CD14-positive monocyte (primary cell): ENCODE measurements around the gene CACNA1D. TPM values are rescaled to one million over a fixed set of nuclear protein-coding genes. Genes with fewer than 3 reads are reported as not detected.

ENCODE experiments used
- DNase-seq, 3 donors: peaks; one replicate each; pipeline ENCODE4 v3.0.0-alpha.2; 2011 to 2022
- H2AFZ ChIP-seq: 2 replicates; pipeline ENCODE4 v1.6.0; 2012; ENCODE audit warnings: mild to moderate bottlenecking, low read depth, low read length, inconsistent platforms; ENCODE audit not compliant: insufficient read depth, poor library complexity, severe bottlenecking
- H3K27ac ChIP-seq, 2 donors: 1 replicate in 1 of 2; 2 replicates in 1 of 2; pipeline ENCODE4 v1.5.1; 2012 to 2013; ENCODE audit warnings: low read length in 2 of 2, control low read depth in 1 of 2, inconsistent platforms in 1 of 2, low read depth in 1 of 2, mild to moderate bottlenecking in 1 of 2
- H3K27me3 ChIP-seq, 2 donors: one replicate each; pipeline versions ENCODE4 v1.6.0 to v1.6.1; 2011 to 2013; ENCODE audit warnings: low read length in 2 of 2; ENCODE audit not compliant: control insufficient read depth in 2 of 2, insufficient read depth in 2 of 2
- H3K36me3 ChIP-seq, 2 donors: replicated peaks in 1 of 2; 1 replicate in 1 of 2; 2 replicates in 1 of 2; pipeline versions ENCODE4 v1.5.1 to v1.6.1; 2012 to 2013; ENCODE audit warnings: low read length in 2 of 2, control low read depth in 1 of 2, inconsistent platforms in 1 of 2, mild to moderate bottlenecking in 1 of 2; ENCODE audit not compliant: insufficient read depth in 2 of 2, control insufficient read depth in 1 of 2
- H3K4me1 ChIP-seq, 2 donors: 1 replicate in 1 of 2; 2 replicates in 1 of 2; pipeline versions ENCODE4 v1.5.1 to v1.6.1; 2012 to 2013; ENCODE audit warnings: low read length in 2 of 2, control low read depth in 1 of 2, inconsistent platforms in 1 of 2, mild to moderate bottlenecking in 1 of 2, moderate library complexity in 1 of 2; ENCODE audit not compliant: insufficient read depth in 2 of 2, control insufficient read depth in 1 of 2
- H3K4me2 ChIP-seq: replicated peaks from 2 replicates; pipeline ENCODE3; 2012; ENCODE audit warnings: low read length, moderate library complexity, mild to moderate bottlenecking; ENCODE audit not compliant: poor library complexity, severe bottlenecking; ENCODE audit errors: extremely low read depth
- H3K4me3 ChIP-seq, 3 experiments: fragments of 200-600 bp in 1 of 3; sonication (generic) in 1 of 3; replicated peaks in 1 of 3; 1 replicate in 2 of 3; 2 replicates in 1 of 3; pipeline ENCODE4 v1.5.1; 2011 to 2013; ENCODE audit warnings: low read length in 3 of 3, mild to moderate bottlenecking in 3 of 3, control low read depth in 2 of 3, low read depth in 2 of 3, inconsistent platforms in 1 of 3, moderate library complexity in 1 of 3
- H3K79me2 ChIP-seq: 2 replicates; pipeline ENCODE4 v1.6.0; 2012; ENCODE audit warnings: mild to moderate bottlenecking, control low read depth, inconsistent platforms, low read length, moderate library complexity; ENCODE audit not compliant: insufficient read depth
- H3K9ac ChIP-seq: 2 replicates; pipeline ENCODE4 v1.6.0; 2017; ENCODE audit warnings: low read length, mild to moderate bottlenecking; ENCODE audit not compliant: insufficient read depth, poor library complexity, severe bottlenecking
- H3K9me3 ChIP-seq, 2 donors: replicated peaks in 1 of 2; 1 replicate in 1 of 2; 2 replicates in 1 of 2; pipeline versions ENCODE4 v1.5.1 to v1.6.1; 2012 to 2013; ENCODE audit warnings: low read length in 2 of 2, control low read depth in 1 of 2; ENCODE audit not compliant: control insufficient read depth in 1 of 2, insufficient read depth in 1 of 2
- H4K20me1 ChIP-seq: 2 replicates; pipeline ENCODE4 v1.6.0; 2012; ENCODE audit warnings: mild to moderate bottlenecking, low read length, control low read depth, moderate library complexity; ENCODE audit not compliant: insufficient read depth
- H3K27ac Mint-ChIP-seq, 7 donors: one replicate each; pipeline ENCODE4 v1.8.0; 2020; ENCODE audit warnings: mild to moderate bottlenecking in 7 of 7, mixed read lengths in 7 of 7, moderate library complexity in 6 of 7, inconsistent platforms in 2 of 7
- H3K27me3 Mint-ChIP-seq, 3 donors: one replicate each; pipeline ENCODE4 v1.8.0; 2021 to 2022; ENCODE audit warnings: low read depth in 3 of 3, mild to moderate bottlenecking in 3 of 3, mixed read lengths in 3 of 3, moderate library complexity in 3 of 3, inconsistent platforms in 1 of 3
- H3K36me3 Mint-ChIP-seq, 2 donors: one replicate each; pipeline ENCODE4 v1.8.0; 2020; ENCODE audit warnings: mixed read lengths in 2 of 2, inconsistent platforms in 1 of 2, mild to moderate bottlenecking in 1 of 2
- H3K4me1 Mint-ChIP-seq: one replicate; pipeline ENCODE4 v1.8.0; 2020; ENCODE audit warnings: mild to moderate bottlenecking, mixed read lengths
- H3K4me3 Mint-ChIP-seq, 2 donors: one replicate each; pipeline ENCODE4 v1.8.0; 2020; ENCODE audit warnings: mild to moderate bottlenecking in 2 of 2, mixed read lengths in 2 of 2, moderate library complexity in 1 of 2
- H3K9me3 Mint-ChIP-seq, 7 donors: one replicate each; pipeline ENCODE4 v1.8.0; 2020 to 2022; ENCODE audit warnings: mixed read lengths in 7 of 7, mild to moderate bottlenecking in 6 of 7, moderate library complexity in 6 of 7, inconsistent platforms in 2 of 7
- WGBS: methylation state at CpG from one replicate; pipeline ENCODE4 v1.1.5; 2013; ENCODE audit warnings: missing lambda C conversion rate; ENCODE audit not compliant: insufficient coverage; 5-methylcytosine and 5-hydroxymethylcytosine counted together
- intact Hi-C, 2 donors: fragments of 100-400 bp; cut with micrococcal nuclease; formaldehyde crosslinking; loops; one replicate each; pipeline versions ENCODE4 v1.15.0 to v1.15.1; 2023
- polyA plus RNA-seq, 3 donors: library from polyadenylated mRNA; depleted of rRNA in 1 of 3; unstranded in 2 of 3; stranded (reverse) in 1 of 3; fragments of 300-500 nt in 2 of 3; fragments of >200 nt in 1 of 3; fragmentation: Illumina TruSeq in 2 of 3; gene quantifications; 1 replicate in 2 of 3; 2 replicates in 1 of 3; pipeline ENCODE4 v1.2.3, GENCODE V29; 2012 to 2021
- TF ChIP-seq, protein P1 (sequence below): fragments of 200-600 bp; IDR thresholded peaks from one replicate; pipeline ENCODE4 v1.8.0; 2022; ENCODE audit warnings: antibody characterized with exemption, mild to moderate bottlenecking

Gene CACNA1D
- polyA plus RNA-seq, 3 donors, result 0.29 to 1.2 (median 0.98) TPM

DNA sequence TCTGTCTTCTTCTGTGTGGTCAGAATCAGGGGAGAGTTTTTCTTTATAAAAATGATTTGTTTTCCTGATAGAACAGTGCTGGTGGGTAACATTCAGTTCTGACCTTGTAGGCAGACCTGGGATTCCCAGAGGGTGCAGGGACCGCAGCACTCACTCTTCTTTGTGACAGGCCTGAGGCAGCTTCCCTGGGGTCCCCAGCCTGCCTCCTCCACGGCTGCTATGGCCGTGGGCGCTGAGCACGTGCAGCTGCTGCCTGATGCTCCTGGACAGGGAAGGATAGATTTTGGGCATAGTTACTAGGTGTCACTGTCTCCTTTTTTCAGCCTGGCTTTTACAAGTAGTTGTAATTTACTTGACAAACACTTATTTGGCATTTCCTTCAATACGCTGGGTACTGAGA, 39.1 kb downstream of the CACNA1D start:
- intact Hi-C loops, result no loop called here
- no peaks in the 10 kb centered on the region for H3K9me3 ChIP-seq
- WGBS, result 92% methylated on average over 3 of the region's 6 CpGs
- no peak overlapping the region for H3K27ac ChIP-seq
- TF ChIP-seq, protein P1, sequence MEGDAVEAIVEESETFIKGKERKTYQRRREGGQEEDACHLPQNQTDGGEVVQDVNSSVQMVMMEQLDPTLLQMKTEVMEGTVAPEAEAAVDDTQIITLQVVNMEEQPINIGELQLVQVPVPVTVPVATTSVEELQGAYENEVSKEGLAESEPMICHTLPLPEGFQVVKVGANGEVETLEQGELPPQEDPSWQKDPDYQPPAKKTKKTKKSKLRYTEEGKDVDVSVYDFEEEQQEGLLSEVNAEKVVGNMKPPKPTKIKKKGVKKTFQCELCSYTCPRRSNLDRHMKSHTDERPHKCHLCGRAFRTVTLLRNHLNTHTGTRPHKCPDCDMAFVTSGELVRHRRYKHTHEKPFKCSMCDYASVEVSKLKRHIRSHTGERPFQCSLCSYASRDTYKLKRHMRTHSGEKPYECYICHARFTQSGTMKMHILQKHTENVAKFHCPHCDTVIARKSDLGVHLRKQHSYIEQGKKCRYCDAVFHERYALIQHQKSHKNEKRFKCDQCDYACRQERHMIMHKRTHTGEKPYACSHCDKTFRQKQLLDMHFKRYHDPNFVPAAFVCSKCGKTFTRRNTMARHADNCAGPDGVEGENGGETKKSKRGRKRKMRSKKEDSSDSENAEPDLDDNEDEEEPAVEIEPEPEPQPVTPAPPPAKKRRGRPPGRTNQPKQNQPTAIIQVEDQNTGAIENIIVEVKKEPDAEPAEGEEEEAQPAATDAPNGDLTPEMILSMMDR, result no peak
- no peak overlapping the region for H3K9ac ChIP-seq
- H3K4me2 ChIP-seq, result no peak overlapping the region
- H2AFZ ChIP-seq, result no peak overlapping the region
- no peaks in the 10 kb centered on the region for H4K20me1 ChIP-seq
- no peaks in the 10 kb centered on the region for H3K36me3 ChIP-seq
- no peak overlapping the region for H3K4me3 Mint-ChIP-seq
- no peaks in the 10 kb centered on the region for H3K79me2 ChIP-seq
- peaks cover 8 to 20% of the 10 kb centered on the region in 2 donors for H3K27me3 ChIP-seq
- H3K4me1 ChIP-seq, result no peaks in the 10 kb centered on the region
- DNase-seq, result no peak
- no peaks in the 10 kb centered on the region for H3K9me3 Mint-ChIP-seq
- no peak overlapping the region for H3K4me3 ChIP-seq
- peaks cover 11 to 38% (median 24%) of the 10 kb centered on the region in 3 donors for H3K27me3 Mint-ChIP-seq
- H3K27ac Mint-ChIP-seq, result no peak overlapping the region
- no peaks in the 10 kb centered on the region for H3K4me1 Mint-ChIP-seq
- H3K36me3 Mint-ChIP-seq, result no peaks in the 10 kb centered on the region

DNA sequence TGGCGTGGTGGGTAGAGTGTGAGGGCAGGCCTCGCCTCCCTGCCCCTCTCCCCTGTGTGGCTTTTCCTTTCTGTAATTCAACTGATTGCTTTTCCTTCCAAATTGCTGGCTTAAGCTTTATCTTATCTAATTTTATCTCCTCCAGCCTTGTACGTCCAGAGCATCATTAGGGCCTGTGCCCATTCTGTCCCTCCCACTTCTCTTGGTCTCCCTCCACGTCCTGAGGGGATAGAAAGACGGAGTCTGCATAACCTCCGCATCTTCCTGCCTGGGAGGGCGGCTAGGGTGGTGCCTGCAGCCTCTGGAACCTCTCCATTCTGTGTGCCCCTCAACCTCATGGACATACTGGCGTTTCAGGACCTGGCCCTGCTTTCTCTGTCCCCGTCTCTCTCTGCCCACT, 39.8 kb downstream of the CACNA1D start:
- WGBS, result 90% methylated on average over 5 of the region's 9 CpGs
- DNase-seq, result no peak
- no peaks in the 10 kb centered on the region for H4K20me1 ChIP-seq
- H3K4me3 ChIP-seq, result no peak overlapping the region
- Mint-ChIP-seq H3K36me3 (no peaks in the 10 kb centered on the region), H3K4me3 (no peak overlapping the region), H3K4me1 (peaks cover 2% of the 10 kb centered on the region), H3K9me3 (no peaks in the 10 kb centered on the region), H3K27ac (no peak overlapping the region), H3K27me3 (peaks cover 10 to 36% (median 24%) of the 10 kb centered on the region in 3 donors)
- peaks cover 8 to 18% of the 10 kb centered on the region in 2 donors for H3K27me3 ChIP-seq
- intact Hi-C loops, result no loop called here
- H3K9me3 ChIP-seq, result no peaks in the 10 kb centered on the region
- no peak overlapping the region for H3K9ac ChIP-seq
- no peaks in the 10 kb centered on the region for H3K4me1 ChIP-seq
- H3K79me2 ChIP-seq, result no peaks in the 10 kb centered on the region
- TF ChIP-seq, protein P1, result no peak
- no peak overlapping the region for H3K27ac ChIP-seq
- no peak overlapping the region for H3K4me2 ChIP-seq
- no peak overlapping the region for H2AFZ ChIP-seq
- no peaks in the 10 kb centered on the region for H3K36me3 ChIP-seq
